Astrocyte of the cerebellum (primary cell): Measurements from ENCODE around the gene FCER2.

ENCODE experiments used
- DNase-seq: peaks from one replicate; pipeline ENCODE4 v3.0.0-alpha.2; 2011; ENCODE audit warnings: low read depth
- H3K4me3 ChIP-seq: 2 replicates; pipeline ENCODE4 v1.5.1; 2011; ENCODE audit warnings: mild to moderate bottlenecking, low read depth, low read length, moderate library complexity
- in situ Hi-C: cut with HindIII; loops from 2 replicates; pipeline ENCODE4 v1.10.0; 2017; ENCODE audit warnings: low sequenced_read_pairs
- TF ChIP-seq, protein P1 (sequence below): IDR thresholded peaks from 2 replicates; pipeline ENCODE4 v1.5.1; 2012; ENCODE audit warnings: low read length, low read depth, moderate library complexity, mild to moderate bottlenecking; ENCODE audit errors: missing control alignments

FCER2 gene

DNA sequence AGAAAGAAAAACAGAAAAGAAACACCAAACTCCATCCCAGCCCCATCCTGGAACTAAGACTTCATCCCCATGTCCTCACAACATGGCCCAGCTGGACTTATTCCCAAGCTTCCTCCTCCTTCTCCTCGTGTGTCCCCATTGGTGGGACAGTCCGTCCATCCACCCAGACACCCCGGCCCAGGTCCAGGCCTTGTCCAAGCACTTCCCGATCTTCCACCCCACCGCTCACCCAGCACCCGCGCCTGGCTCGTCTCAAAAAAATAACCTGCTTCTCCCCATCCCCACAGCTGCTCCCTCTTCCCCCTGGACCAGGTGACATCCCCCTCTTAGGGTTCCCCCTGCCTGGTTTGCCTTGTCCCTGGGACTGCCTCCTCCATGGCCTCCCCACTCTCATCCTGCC is 1.4 kb upstream of the FCER2 start:
- in situ Hi-C loops: no loop called here
- TF ChIP-seq, protein P1, sequence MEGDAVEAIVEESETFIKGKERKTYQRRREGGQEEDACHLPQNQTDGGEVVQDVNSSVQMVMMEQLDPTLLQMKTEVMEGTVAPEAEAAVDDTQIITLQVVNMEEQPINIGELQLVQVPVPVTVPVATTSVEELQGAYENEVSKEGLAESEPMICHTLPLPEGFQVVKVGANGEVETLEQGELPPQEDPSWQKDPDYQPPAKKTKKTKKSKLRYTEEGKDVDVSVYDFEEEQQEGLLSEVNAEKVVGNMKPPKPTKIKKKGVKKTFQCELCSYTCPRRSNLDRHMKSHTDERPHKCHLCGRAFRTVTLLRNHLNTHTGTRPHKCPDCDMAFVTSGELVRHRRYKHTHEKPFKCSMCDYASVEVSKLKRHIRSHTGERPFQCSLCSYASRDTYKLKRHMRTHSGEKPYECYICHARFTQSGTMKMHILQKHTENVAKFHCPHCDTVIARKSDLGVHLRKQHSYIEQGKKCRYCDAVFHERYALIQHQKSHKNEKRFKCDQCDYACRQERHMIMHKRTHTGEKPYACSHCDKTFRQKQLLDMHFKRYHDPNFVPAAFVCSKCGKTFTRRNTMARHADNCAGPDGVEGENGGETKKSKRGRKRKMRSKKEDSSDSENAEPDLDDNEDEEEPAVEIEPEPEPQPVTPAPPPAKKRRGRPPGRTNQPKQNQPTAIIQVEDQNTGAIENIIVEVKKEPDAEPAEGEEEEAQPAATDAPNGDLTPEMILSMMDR: no peak
- no peak for DNase-seq
- no peak overlapping the region for H3K4me3 ChIP-seq

DNA sequence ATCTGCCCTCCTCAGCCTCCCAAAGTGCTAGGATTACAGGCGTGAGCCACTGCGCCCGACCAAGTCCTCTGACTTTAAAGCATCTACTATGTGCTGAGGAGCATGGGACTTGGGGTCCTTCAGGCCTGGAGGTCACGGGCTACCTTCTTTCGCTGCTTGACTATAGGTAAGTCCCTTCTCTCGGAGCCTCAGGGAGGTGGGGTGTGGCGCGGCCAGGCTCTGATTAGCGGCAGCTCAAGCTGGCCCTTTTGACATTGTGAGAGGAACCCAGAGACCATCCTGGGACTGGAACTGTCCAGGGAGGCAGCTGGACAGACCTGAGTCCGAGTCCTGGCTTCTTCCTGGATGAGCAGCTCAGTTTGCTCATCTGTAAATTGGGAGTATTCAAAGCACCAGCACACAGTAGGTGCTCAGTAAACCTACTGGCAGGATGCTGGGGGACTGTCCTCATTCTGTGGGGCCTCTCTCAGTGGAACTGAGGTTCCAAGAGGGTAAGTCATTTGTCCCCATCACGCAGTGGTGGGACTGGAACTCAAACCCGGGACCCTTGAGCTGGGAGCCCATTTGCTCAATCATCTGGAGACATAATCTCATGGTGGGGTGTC is 780 bp downstream of the FCER2 start:
- H3K4me3 ChIP-seq: no peak overlapping the region
- TF ChIP-seq, protein P1: no peak
- in situ Hi-C loops: no loop called here
- no peak for DNase-seq

DNA sequence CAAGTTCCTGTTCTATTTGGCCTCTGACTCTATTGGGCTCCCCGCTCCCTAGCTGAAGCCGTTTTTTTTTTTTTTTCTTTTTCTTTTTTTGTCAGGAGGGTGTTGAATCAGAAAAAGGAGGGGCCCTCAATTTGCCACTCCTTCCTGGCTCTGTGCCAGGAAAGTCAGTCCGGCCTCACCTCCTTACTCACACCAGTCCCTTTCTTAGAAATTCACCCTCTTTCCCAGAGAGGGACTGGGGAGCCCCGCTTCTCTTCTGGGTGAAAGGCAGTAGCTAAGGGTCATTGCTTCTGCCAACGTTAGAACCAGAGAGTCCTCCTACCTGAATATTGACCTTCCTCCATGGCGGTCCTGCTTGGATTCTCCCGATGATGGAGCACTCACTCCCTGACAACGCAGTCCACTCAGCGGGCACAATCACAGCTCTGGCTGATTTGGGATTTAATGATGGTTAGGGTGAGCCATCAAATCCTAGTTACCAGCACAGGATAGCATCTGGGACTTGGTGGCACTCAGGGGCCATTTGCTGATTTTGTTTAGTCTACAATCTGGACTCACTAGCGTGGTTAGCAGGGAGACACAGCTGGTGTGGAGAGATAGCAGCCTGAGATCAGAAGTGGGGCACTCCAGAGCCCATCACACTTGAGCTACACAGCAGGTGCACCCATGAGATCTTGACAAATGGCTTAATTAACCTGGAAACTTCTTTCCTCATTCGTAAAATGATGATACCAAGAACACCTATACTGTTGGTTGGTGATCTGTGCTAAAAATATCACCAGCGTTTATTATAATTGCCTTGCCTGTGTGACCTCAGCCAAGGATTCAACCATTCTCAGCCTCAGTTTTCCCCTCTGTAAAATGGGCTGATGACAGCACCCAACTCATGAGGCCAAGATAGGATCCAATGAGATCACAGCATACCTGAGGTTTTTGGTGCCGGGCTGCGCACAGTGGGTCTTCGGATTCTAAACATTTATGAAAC is 2.2 kb downstream of the FCER2 start:
- in situ Hi-C loops: no loop called here

DNA sequence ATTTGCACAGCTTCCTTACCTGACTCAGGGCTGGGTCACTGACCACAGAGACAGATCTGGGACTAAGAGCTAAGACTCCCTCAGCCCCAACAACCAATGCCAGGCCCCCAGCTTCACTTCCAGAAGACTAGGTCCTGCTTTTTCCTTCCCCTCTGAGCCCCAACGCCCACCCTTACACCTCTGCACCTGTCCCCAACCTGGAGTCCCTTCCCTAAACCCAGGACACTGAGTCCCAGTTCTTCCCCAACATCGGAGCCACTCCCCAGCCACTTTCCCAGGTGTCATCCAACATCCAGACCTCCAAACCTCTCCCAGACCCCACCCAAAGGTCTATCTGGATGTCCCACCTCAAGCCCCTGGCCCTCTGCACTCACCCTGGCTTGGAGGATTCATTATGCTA is 2.9 kb downstream of the FCER2 start:
- H3K4me3 ChIP-seq: no peak overlapping the region
- DNase-seq: no peak
- TF ChIP-seq, protein P1: no peak
- in situ Hi-C loops: no loop called here

More for the DNA sequence above, 2.2 kb downstream of the FCER2 start:
- TF ChIP-seq, protein P1: no peak
- DNase-seq: no peak
- H3K4me3 ChIP-seq: no peak overlapping the region

DNA sequence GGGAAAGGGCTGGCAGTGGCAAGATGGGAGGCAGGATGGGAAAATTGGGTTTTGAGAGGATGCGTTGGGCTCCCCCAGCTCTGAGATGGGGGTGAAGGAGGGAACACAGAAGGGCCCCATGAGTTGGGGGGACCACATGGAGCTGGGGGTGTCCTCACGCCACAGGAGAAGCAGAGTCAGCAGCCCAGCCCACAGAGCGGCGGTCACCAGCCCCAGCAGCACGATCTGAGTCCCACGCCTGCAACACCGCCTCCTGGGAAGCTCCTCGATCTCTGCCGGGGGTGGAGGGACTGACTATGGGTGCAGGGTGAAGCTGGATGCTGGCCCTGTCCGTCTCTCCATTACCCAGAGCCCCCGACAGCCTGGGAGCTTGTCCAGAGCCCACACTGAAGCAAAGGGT is 3.3 kb downstream of the FCER2 start:
- in situ Hi-C loops: no loop called here
- TF ChIP-seq, protein P1: no peak
- no peak overlapping the region for H3K4me3 ChIP-seq
- no peak for DNase-seq

DNA sequence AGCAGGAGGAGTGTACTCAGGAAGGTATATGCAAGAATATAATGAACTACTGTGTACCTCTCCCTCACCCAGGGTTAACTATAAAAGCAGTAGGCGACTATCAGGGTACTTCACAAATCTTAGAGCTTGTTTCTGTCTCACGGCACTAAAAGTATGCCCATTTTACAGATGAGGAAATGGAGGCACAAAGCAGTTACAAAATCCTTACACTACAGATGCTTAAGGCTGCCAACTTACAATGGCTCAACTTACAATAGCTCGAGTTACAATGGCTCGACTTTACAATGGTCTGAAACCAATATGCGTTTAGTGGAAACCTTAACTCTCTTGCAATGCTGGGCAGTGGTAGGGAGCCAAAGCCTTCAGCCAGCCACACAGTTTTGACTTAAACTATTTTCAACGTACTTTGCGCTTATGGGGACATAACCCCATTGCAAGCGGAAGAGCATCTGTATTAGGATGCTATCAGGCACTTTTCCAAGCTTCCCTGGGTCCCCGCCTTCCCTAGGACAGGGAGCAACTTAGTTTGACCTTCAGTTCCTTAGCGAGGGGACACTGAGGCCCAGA is 4.1 kb downstream of the FCER2 start:
- in situ Hi-C loops: no loop called here
- H3K4me3 ChIP-seq: no peak overlapping the region
- TF ChIP-seq, protein P1: no peak
- DNase-seq: no peak
